Measurements from ENCODE around the gene TTC7B.

Gene TTC7B

GRCh38 chr14:90784621-90785270 lies 31.5 kb downstream of the TTC7B start:
- H3K9me3 ChIP-seq (ENCODE audit: insufficient read depth, low read depth, low read length), result no peaks in the 10 kb centered on the region
- WGBS, result 92% methylated on average over 9 of the region's 9 CpGs
- 0 out of 2 replicates have a peak, but pooled peaks cover 6% of the 10 kb centered on the region for H3K36me3 ChIP-seq (ENCODE audit: insufficient read depth, low read length)
- H3K27ac ChIP-seq (ENCODE audit: low read depth, low read length), result no peak overlapping the region
- no peak overlapping the region for H3K4me3 ChIP-seq (ENCODE audit: low read length)
- H3K9ac ChIP-seq (ENCODE audit: low read depth, low read length), result no peak overlapping the region
- no peaks in the 10 kb centered on the region for H3K27me3 ChIP-seq (ENCODE audit: insufficient read depth, low read length)
- no peaks in the 10 kb centered on the region for H3K4me1 ChIP-seq (ENCODE audit: insufficient read depth, low read length)

GRCh38 chr14:90783344-90783743 lies 32.9 kb downstream of the TTC7B start:
- H3K27ac ChIP-seq (ENCODE audit: low read depth, low read length), result no peak overlapping the region
- 0 out of 2 replicates have a peak, but pooled peaks cover 6% of the 10 kb centered on the region for H3K36me3 ChIP-seq (ENCODE audit: insufficient read depth, low read length)
- 95% methylated on average over 6 of the region's 6 CpGs for WGBS
- H3K4me1 ChIP-seq (ENCODE audit: insufficient read depth, low read length), result no peaks in the 10 kb centered on the region
- no peak overlapping the region for H3K4me3 ChIP-seq (ENCODE audit: low read length)
- no peak overlapping the region for H3K9ac ChIP-seq (ENCODE audit: low read depth, low read length)
- no peaks in the 10 kb centered on the region for H3K27me3 ChIP-seq (ENCODE audit: insufficient read depth, low read length)
- H3K9me3 ChIP-seq (ENCODE audit: insufficient read depth, low read depth, low read length), result no peaks in the 10 kb centered on the region

- no peak overlapping the region for H3K9ac ChIP-seq (ENCODE audit: low read depth, low read length)
Observed at GRCh38 chr14:90782892-90783291, 33.3 kb downstream of the TTC7B start.

GRCh38 chr14:90781876-90782275 lies 34.4 kb downstream of the TTC7B start:
- H3K4me1 ChIP-seq (ENCODE audit: insufficient read depth, low read length), result no peaks in the 10 kb centered on the region
- WGBS, result 94% methylated on average over 8 of the region's 8 CpGs
- 0 out of 2 replicates have a peak, but pooled peaks cover 6% of the 10 kb centered on the region for H3K36me3 ChIP-seq (ENCODE audit: insufficient read depth, low read length)
- H3K9ac ChIP-seq (ENCODE audit: low read depth, low read length), result no peak overlapping the region
- H3K27me3 ChIP-seq (ENCODE audit: insufficient read depth, low read length), result no peaks in the 10 kb centered on the region
- no peaks in the 10 kb centered on the region for H3K9me3 ChIP-seq (ENCODE audit: insufficient read depth, low read depth, low read length)
- H3K27ac ChIP-seq (ENCODE audit: low read depth, low read length), result no peak overlapping the region
- H3K4me3 ChIP-seq (ENCODE audit: low read length), result no peak overlapping the region

More at GRCh38 chr14:90782892-90783291, 33.3 kb downstream of the TTC7B start:
- Histone ChIP-seq H3K27me3 (ENCODE audit: insufficient read depth, low read length) (no peaks in the 10 kb centered on the region), H3K4me3 (ENCODE audit: low read length) (no peak overlapping the region), H3K9me3 (ENCODE audit: insufficient read depth, low read depth, low read length) (no peaks in the 10 kb centered on the region), H3K36me3 (ENCODE audit: insufficient read depth, low read length) (0 out of 2 replicates have a peak, but pooled peaks cover 6% of the 10 kb centered on the region), H3K27ac (ENCODE audit: low read depth, low read length) (no peak overlapping the region), H3K4me1 (ENCODE audit: insufficient read depth, low read length) (no peaks in the 10 kb centered on the region)
- 94% methylated on average over 4 of the region's 4 CpGs for WGBS

- no peaks in the 10 kb centered on the region for H3K9me3 ChIP-seq (ENCODE audit: insufficient read depth, low read depth, low read length)
- WGBS, result 97% methylated on average over 4 of the region's 4 CpGs
- 0 out of 2 replicates have a peak, but pooled peaks cover 6% of the 10 kb centered on the region for H3K36me3 ChIP-seq (ENCODE audit: insufficient read depth, low read length)
Observed at GRCh38 chr14:90781344-90781761, 34.9 kb downstream of the TTC7B start.

GRCh38 chr14:90780519-90780918 lies 35.7 kb downstream of the TTC7B start:
- Histone ChIP-seq H3K4me1 (ENCODE audit: insufficient read depth, low read length) (no peaks in the 10 kb centered on the region), H3K36me3 (ENCODE audit: insufficient read depth, low read length) (0 out of 2 replicates have a peak, but pooled peaks cover 6% of the 10 kb centered on the region), H3K9ac (ENCODE audit: low read depth, low read length) (no peak overlapping the region), H3K9me3 (ENCODE audit: insufficient read depth, low read depth, low read length) (no peaks in the 10 kb centered on the region), H3K27me3 (ENCODE audit: insufficient read depth, low read length) (no peaks in the 10 kb centered on the region), H3K27ac (ENCODE audit: low read depth, low read length) (no peak overlapping the region), H3K4me3 (ENCODE audit: low read length) (no peak overlapping the region)
- WGBS, result 95% methylated on average over 12 of the region's 12 CpGs

More at GRCh38 chr14:90781344-90781761, 34.9 kb downstream of the TTC7B start:
- H3K9ac ChIP-seq (ENCODE audit: low read depth, low read length), result no peak overlapping the region
- H3K4me3 ChIP-seq (ENCODE audit: low read length), result no peak overlapping the region
- no peaks in the 10 kb centered on the region for H3K4me1 ChIP-seq (ENCODE audit: insufficient read depth, low read length)
- H3K27me3 ChIP-seq (ENCODE audit: insufficient read depth, low read length), result no peaks in the 10 kb centered on the region
- H3K27ac ChIP-seq (ENCODE audit: low read depth, low read length), result no peak overlapping the region

GRCh38 chr14:90778571-90779255 lies 37.5 kb downstream of the TTC7B start:
- 96% methylated on average over 12 of the region's 13 CpGs for WGBS
- H3K27me3 ChIP-seq (ENCODE audit: insufficient read depth, low read length), result no peaks in the 10 kb centered on the region
- no peaks in the 10 kb centered on the region for H3K4me1 ChIP-seq (ENCODE audit: insufficient read depth, low read length)
- H3K9me3 ChIP-seq (ENCODE audit: insufficient read depth, low read depth, low read length), result no peaks in the 10 kb centered on the region
- H3K27ac ChIP-seq (ENCODE audit: low read depth, low read length), result no peak overlapping the region
- 0 out of 2 replicates have a peak, but pooled peaks cover 6% of the 10 kb centered on the region for H3K36me3 ChIP-seq (ENCODE audit: insufficient read depth, low read length)
- no peak overlapping the region for H3K4me3 ChIP-seq (ENCODE audit: low read length)
- H3K9ac ChIP-seq (ENCODE audit: low read depth, low read length), result no peak overlapping the region

GRCh38 chr14:90777830-90778485 lies 38.3 kb downstream of the TTC7B start:
- 91% methylated on average over 11 of the region's 11 CpGs for WGBS

GRCh38 chr14:90777358-90777757 lies 38.9 kb downstream of the TTC7B start:
- no peak overlapping the region for H3K27ac ChIP-seq (ENCODE audit: low read depth, low read length)
- H3K9ac ChIP-seq (ENCODE audit: low read depth, low read length), result no peak overlapping the region
- no peaks in the 10 kb centered on the region for H3K4me1 ChIP-seq (ENCODE audit: insufficient read depth, low read length)
- peaks cover 6% of the 10 kb centered on the region; the same call in 1 of the 2 replicates for H3K36me3 ChIP-seq (ENCODE audit: insufficient read depth, low read length)
- no peak overlapping the region for H3K4me3 ChIP-seq (ENCODE audit: low read length)
- WGBS, result 87% methylated on average over 2 of the region's 2 CpGs
- no peaks in the 10 kb centered on the region for H3K9me3 ChIP-seq (ENCODE audit: insufficient read depth, low read depth, low read length)
- H3K27me3 ChIP-seq (ENCODE audit: insufficient read depth, low read length), result no peaks in the 10 kb centered on the region

More at GRCh38 chr14:90777830-90778485, 38.3 kb downstream of the TTC7B start:
- Histone ChIP-seq H3K9ac (ENCODE audit: low read depth, low read length) (no peak overlapping the region), H3K4me1 (ENCODE audit: insufficient read depth, low read length) (no peaks in the 10 kb centered on the region), H3K36me3 (ENCODE audit: insufficient read depth, low read length) (0 out of 2 replicates have a peak, but pooled peaks cover 6% of the 10 kb centered on the region), H3K27ac (ENCODE audit: low read depth, low read length) (no peak overlapping the region), H3K9me3 (ENCODE audit: insufficient read depth, low read depth, low read length) (no peaks in the 10 kb centered on the region), H3K4me3 (ENCODE audit: low read length) (no peak overlapping the region), H3K27me3 (ENCODE audit: insufficient read depth, low read length) (no peaks in the 10 kb centered on the region)

- no peaks in the 10 kb centered on the region for H3K4me1 ChIP-seq (ENCODE audit: insufficient read depth, low read length)
- no peak overlapping the region for H3K4me3 ChIP-seq (ENCODE audit: low read length)
- no peaks in the 10 kb centered on the region for H3K9me3 ChIP-seq (ENCODE audit: insufficient read depth, low read depth, low read length)
- H3K27me3 ChIP-seq (ENCODE audit: insufficient read depth, low read length), result no peaks in the 10 kb centered on the region
- WGBS, result 96% methylated on average over 4 of the region's 4 CpGs
- no peak overlapping the region for H3K27ac ChIP-seq (ENCODE audit: low read depth, low read length)
- no peak overlapping the region for H3K9ac ChIP-seq (ENCODE audit: low read depth, low read length)
- H3K36me3 ChIP-seq (ENCODE audit: insufficient read depth, low read length), result peaks cover 1% of the 10 kb centered on the region; the same call in 1 of the 2 replicates
Observed at GRCh38 chr14:90775441-90775840, 40.8 kb downstream of the TTC7B start.

- Histone ChIP-seq H3K27me3 (ENCODE audit: insufficient read depth, low read length) (no peaks in the 10 kb centered on the region), H3K9me3 (ENCODE audit: insufficient read depth, low read depth, low read length) (no peaks in the 10 kb centered on the region), H3K36me3 (ENCODE audit: insufficient read depth, low read length) (peaks cover 2% of the 10 kb centered on the region; the same call in 1 of the 2 replicates), H3K4me3 (ENCODE audit: low read length) (no peak overlapping the region), H3K27ac (ENCODE audit: low read depth, low read length) (no peak overlapping the region), H3K4me1 (ENCODE audit: insufficient read depth, low read length) (no peaks in the 10 kb centered on the region), H3K9ac (ENCODE audit: low read depth, low read length) (no peak overlapping the region)
- 94% methylated on average over 5 of the region's 5 CpGs for WGBS
Observed at GRCh38 chr14:90774316-90774715, 41.9 kb downstream of the TTC7B start.
